IMR-90 (cell line): ENCODE measurements around the gene TTC23. TPM values are rescaled to one million over a fixed set of nuclear protein-coding genes. Genes with fewer than 3 reads are reported as not detected.

Experiments
- ATAC-seq: fragments of 200-7000 bp; cut with Tn5 transposase; 2 replicates; pipeline ENCODE4 v1.9.1; 2020; ENCODE audit warnings: low read depth, mild to moderate bottlenecking, moderate library complexity
- BruUV-seq: library from RNA; stranded (reverse); fragments of 400-500 nt; replicated peaks from 2 replicates; lab custom pipeline; 2021; lab: Mats Ljungman, UMichigan
- CTCF ChIA-PET: fragments of 300-600 bp; formaldehyde crosslinking; extraction: SDS; loops from one replicate; lab custom pipeline; 2021; ENCODE audit warnings: antibody characterized with exemption; lab: Yijun Ruan, JAX
- POLR2A ChIA-PET: fragments of 300-600 bp; sonication (Branson Sonifier 250); formaldehyde crosslinking; loops from one replicate; lab custom pipeline; 2022; ENCODE audit warnings: antibody characterized with exemption; ENCODE audit not compliant: unreplicated experiment; lab: Charles Lee
- DNase-seq: peaks from one replicate; pipeline ENCODE4 v3.0.0; 2013
- H2AFZ ChIP-seq: replicated peaks from 2 replicates; pipeline ENCODE3; 2013; ENCODE audit warnings: low read length, mild to moderate bottlenecking; ENCODE audit not compliant: poor library complexity
- H2AK5ac ChIP-seq: 2 replicates; pipeline ENCODE4 v1.6.1; 2013; ENCODE audit warnings: low read depth, low read length, inconsistent platforms
- H2AK9ac ChIP-seq: replicated peaks from 2 replicates; pipeline ENCODE3; 2013; ENCODE audit warnings: mild to moderate bottlenecking, low read depth, low read length, moderate library complexity; ENCODE audit not compliant: poor library complexity
- H2BK120ac ChIP-seq: 2 replicates; pipeline ENCODE4 v1.6.1; 2013; ENCODE audit warnings: low read depth, low read length, inconsistent platforms
- H2BK15ac ChIP-seq: 3 replicates; pipeline ENCODE4 v1.6.1; 2013; ENCODE audit warnings: low read depth, low read length, inconsistent platforms
- H2BK20ac ChIP-seq: 2 replicates; pipeline ENCODE4 v1.6.1; 2013; ENCODE audit warnings: low read depth, mild to moderate bottlenecking, inconsistent platforms, low read length, moderate library complexity
- H2BK5ac ChIP-seq: 2 replicates; pipeline ENCODE4 v1.6.1; 2013; ENCODE audit warnings: mild to moderate bottlenecking, low read depth, low read length, inconsistent platforms; ENCODE audit not compliant: poor library complexity, severe bottlenecking
- H3K14ac ChIP-seq: replicated peaks from 2 replicates; pipeline ENCODE4 v1.6.1; 2013; ENCODE audit warnings: low read depth, low read length, inconsistent platforms
- H3K18ac ChIP-seq: 2 replicates; pipeline ENCODE4 v1.6.1; 2013; ENCODE audit warnings: low read depth, low read length, control low read depth
- H3K23ac ChIP-seq: 2 replicates; pipeline ENCODE4 v1.6.1; 2013; ENCODE audit warnings: low read depth, low read length, inconsistent platforms
- H3K27ac ChIP-seq: 2 replicates; pipeline ENCODE4 v1.5.1; 2013; ENCODE audit warnings: mild to moderate bottlenecking, control low read depth, low read length; ENCODE audit not compliant: insufficient read depth
- H3K27me3 ChIP-seq: 2 replicates; pipeline ENCODE4 v1.6.1; 2013; ENCODE audit warnings: low read length; ENCODE audit not compliant: control insufficient read depth, insufficient read depth
- H3K36me3 ChIP-seq: 2 replicates; pipeline ENCODE4 v1.6.1; 2013; ENCODE audit warnings: low read length, mixed read lengths; ENCODE audit not compliant: control insufficient read depth, insufficient read depth
- H3K4ac ChIP-seq: 2 replicates; pipeline ENCODE4 v1.6.1; 2013; ENCODE audit warnings: low read depth, low read length, inconsistent platforms
- H3K4me1 ChIP-seq: 2 replicates; pipeline ENCODE4 v1.6.1; 2013; ENCODE audit warnings: low read length, mixed read lengths; ENCODE audit not compliant: control insufficient read depth, insufficient read depth
- H3K4me2 ChIP-seq: 2 replicates; pipeline ENCODE4 v1.6.1; 2013; ENCODE audit warnings: low read depth, mild to moderate bottlenecking, control low read depth, low read length, moderate library complexity
- H3K4me3 ChIP-seq: 2 replicates; pipeline ENCODE4 v1.5.1; 2013; ENCODE audit warnings: low read depth, mild to moderate bottlenecking, control low read depth, low read length, moderate library complexity; ENCODE audit not compliant: insufficient read depth
- H3K56ac ChIP-seq: 2 replicates; pipeline ENCODE4 v1.6.1; 2013; ENCODE audit warnings: low read length, inconsistent platforms; ENCODE audit not compliant: insufficient read depth; ENCODE audit errors: extremely low read depth
- H3K79me1 ChIP-seq, 2 experiments: 2 replicates each; pipeline ENCODE4 v1.6.1; 2013; ENCODE audit warnings: low read length in 2 of 2, inconsistent platforms in 1 of 2, low read depth in 1 of 2
- H3K9ac ChIP-seq: 2 replicates; pipeline ENCODE4 v1.6.1; 2013; ENCODE audit warnings: low read depth, low read length, control low read depth
- H3K9me1 ChIP-seq: 2 replicates; pipeline ENCODE4 v1.6.1; 2013; ENCODE audit warnings: low read length, inconsistent platforms; ENCODE audit not compliant: insufficient read depth
- H3K9me3 ChIP-seq: 2 replicates; pipeline ENCODE4 v1.6.1; 2013; ENCODE audit warnings: low read length; ENCODE audit not compliant: control insufficient read depth, insufficient read depth
- H4K20me1 ChIP-seq: 2 replicates; pipeline ENCODE4 v1.6.1; 2013; ENCODE audit warnings: low read length, inconsistent platforms; ENCODE audit not compliant: insufficient read depth
- H4K5ac ChIP-seq: 2 replicates; pipeline ENCODE4 v1.6.1; 2013; ENCODE audit warnings: mild to moderate bottlenecking, low read depth, low read length, control low read depth
- H4K8ac ChIP-seq, 2 experiments: 2 replicates each; pipeline ENCODE4 v1.6.1; 2013; ENCODE audit warnings: low read depth in 2 of 2, low read length in 2 of 2, control low read depth in 1 of 2, inconsistent platforms in 1 of 2
- H4K91ac ChIP-seq: 2 replicates; pipeline ENCODE4 v1.6.1; 2013; ENCODE audit warnings: low read depth, low read length, inconsistent platforms; ENCODE audit not compliant: insufficient read depth
- NFE2L2 ChIP-seq: fragments of 150-350 bp; IDR thresholded peaks from 2 replicates; pipeline ENCODE4 v1.6.1; 2016; ENCODE audit warnings: low read depth, mild to moderate bottlenecking, low read length
- USF2 ChIP-seq: fragments of 150-350 bp; IDR thresholded peaks from 2 replicates; pipeline ENCODE4 v1.6.1; 2017; ENCODE audit warnings: mild to moderate bottlenecking, antibody characterized with exemption, low read length, low read depth
- WGBS, 2 experiments: methylation state at CpG; one replicate each; pipeline versions ENCODE4 v1.1.5 to v1.1.7; 2013; ENCODE audit warnings: missing lambda C conversion rate in 2 of 2; ENCODE audit not compliant: insufficient read length in 1 of 2; ENCODE audit errors: extremely low coverage in 2 of 2; 5-methylcytosine and 5-hydroxymethylcytosine counted together
- dilution Hi-C: fragments of 300-500 bp; cut with HindIII; formaldehyde crosslinking; loops from one replicate; pipeline ENCODE4 v1.14.3; 2018; ENCODE audit warnings: low sequenced_read_pairs; ENCODE audit not compliant: unreplicated experiment
- in situ Hi-C: fragments of 300-500 bp; cut with MboI; formaldehyde crosslinking; loops from 3 replicates; pipeline ENCODE4 v1.14.3; 2019; ENCODE audit warnings: low sequenced_read_pairs, inconsistent platforms, mixed read lengths
- intact Hi-C: fragments of 100-400 bp; cut with micrococcal nuclease; formaldehyde crosslinking; loops from 2 replicates; pipeline ENCODE4 v1.10.0; 2022
- polyA plus RNA-seq, 3 experiments: library from polyadenylated mRNA; depleted of rRNA; stranded (reverse); fragments of >200 nt; gene quantifications; 2 replicates each; pipeline ENCODE4 v1.2.3, GENCODE V29; 2012; ENCODE audit warnings: low replicate concordance in 1 of 3
- total RNA-seq: library from RNA; depleted of rRNA; stranded (reverse); fragments of >200 nt; gene quantifications from 2 replicates; pipeline ENCODE4 v1.2.3, GENCODE V29; 2012

TTC23 gene
- total and polyA plus RNA-seq, 2 of the 4 experiments (the other 2 are of a cell fraction), result 7.8 to 29.8 TPM

- H2BK20ac ChIP-seq, result no peak overlapping the region
- TF ChIP-seq USF2 (no peak), NFE2L2 (no peak)
- in situ Hi-C loops (no loop called here), dilution Hi-C loops (no loop called here), intact Hi-C loops (no loop called here)
- H3K56ac ChIP-seq, result no peak overlapping the region
- ChIA-PET POLR2A (no interaction called here), CTCF (no interaction called here)
- no CpG with 5 or more reads among the region's 4 CpGs for WGBS, 2 experiments
- no peaks in the 10 kb centered on the region for H3K27me3 ChIP-seq
- no peak overlapping the region for H2AK5ac ChIP-seq
- H3K4me2 ChIP-seq, result no peak overlapping the region
- H3K14ac ChIP-seq, result no peak overlapping the region
- H3K9me1 ChIP-seq, result no peaks in the 10 kb centered on the region
- H3K27ac ChIP-seq, result no peak overlapping the region
- no peaks in the 10 kb centered on the region for H4K20me1 ChIP-seq
- H3K36me3 ChIP-seq, result peaks cover 10% of the 10 kb centered on the region
- H3K79me1 ChIP-seq, result 0 out of 4 replicates have a peak, but pooled peaks cover 0 to 3% of the 10 kb centered on the region in 2 experiments
- H2BK5ac ChIP-seq, result no peak overlapping the region
- no peak for DNase-seq
- H3K18ac ChIP-seq, result no peak overlapping the region
- H3K4ac ChIP-seq, result no peak overlapping the region
- H4K5ac ChIP-seq, result no peak overlapping the region
- H3K23ac ChIP-seq, result no peak overlapping the region
- no peaks in the 10 kb centered on the region for H3K9me3 ChIP-seq
- H3K4me3 ChIP-seq, result no peak overlapping the region
- H2AFZ ChIP-seq, result no peak overlapping the region
- no peak overlapping the region for H2BK15ac ChIP-seq
- no peaks in the 10 kb centered on the region for H3K4me1 ChIP-seq
- no TSS peak for BruUV-seq
- no peak overlapping the region for H2AK9ac ChIP-seq
- no peak overlapping the region for H4K8ac ChIP-seq
- no peak for ATAC-seq
- H3K9ac ChIP-seq, result no peak overlapping the region
- H2BK120ac ChIP-seq, result no peak overlapping the region
- no peak overlapping the region for H4K91ac ChIP-seq
These were observed 100.0 kb downstream of the TTC23 start for GRCh38 chr15:99149366-99149765.
